HCT116 (cell line): ENCODE measurements around the gene HEY2. TPM values are rescaled to one million over a fixed set of nuclear protein-coding genes. Genes with fewer than 3 reads are reported as not detected.

Source experiments
- ATAC-seq: fragments of 200-7000 bp; cut with Tn5 transposase; 2 replicates; pipeline ENCODE4 v1.9.1; 2020; ENCODE audit warnings: mild to moderate bottlenecking, moderate library complexity
- BruUV-seq: library from RNA; stranded (reverse); fragments of 400-500 nt; replicated peaks from 2 replicates; lab custom pipeline; 2021; lab: Mats Ljungman, UMichigan
- CTCF ChIA-PET: fragments of 300-600 bp; sonication (Branson Sonifier 250); formaldehyde crosslinking; loops from one replicate; lab custom pipeline; 2021; ENCODE audit warnings: antibody characterized with exemption; lab: Charles Lee
- POLR2A ChIA-PET: fragments of 300-600, 350-600 bp; sonication (Branson Sonifier 250); formaldehyde crosslinking; loops from one replicate; lab custom pipeline; 2021; ENCODE audit warnings: antibody characterized with exemption; lab: Charles Lee
- RAD21 ChIA-PET, 2 experiments: fragments of 300-600 bp; sonication (Branson Sonifier 250); formaldehyde crosslinking; loops; one replicate each; lab custom pipeline; 2023; ENCODE audit warnings: low total read pairs in 2 of 2; ENCODE audit not compliant: uncharacterized antibody in 2 of 2, unreplicated experiment in 2 of 2, low non-redundant PET in 1 of 2; lab: Charles Lee
- DNase-seq: peaks from one replicate; pipeline ENCODE4 v3.0.0-alpha.2; 2010; ENCODE audit warnings: low read depth, low spot score
- H2AFZ ChIP-seq: fragments of 200-600 bp; shearing (Covaris generic), sonication (generic); 2 replicates; pipeline ENCODE4 v1.6.1; 2017; ENCODE audit warnings: low read depth, mixed run types, mixed read lengths, antibody characterized with exemption, low read length; ENCODE audit not compliant: poor library complexity, severe bottlenecking
- H3K27ac ChIP-seq: 2 replicates; pipeline ENCODE4 v1.5.1; 2012; ENCODE audit warnings: low read depth, low read length
- H3K27me3 ChIP-seq: fragments of 200-600 bp; sonication (generic); 2 replicates; pipeline ENCODE4 v1.6.1; 2016; ENCODE audit warnings: mixed run types, low read length, mixed read lengths; ENCODE audit not compliant: insufficient read depth
- H3K36me3 ChIP-seq, 2 experiments: fragments of 200-500 bp in 1 of 2; fragments of 200-600 bp in 1 of 2; sonication (Bioruptor generic) in 1 of 2; sonication (generic) in 1 of 2; 2 replicates each; pipeline versions ENCODE4 v1.5.1 to v1.6.1; 2014 to 2016; ENCODE audit warnings: low read length in 2 of 2, inconsistent platforms in 1 of 2, mixed read lengths in 1 of 2, mixed run types in 1 of 2; ENCODE audit not compliant: insufficient read depth in 2 of 2, control insufficient read depth in 1 of 2
- H3K4me1 ChIP-seq, 2 experiments: fragments of 200-600 bp in 1 of 2; sonication (generic) in 1 of 2; 2 replicates each; pipeline versions ENCODE4 v1.5.1 to v1.6.1; 2012 to 2017; ENCODE audit warnings: low read length in 2 of 2, inconsistent platforms in 1 of 2, mild to moderate bottlenecking in 1 of 2, mixed read lengths in 1 of 2, mixed run types in 1 of 2, moderate library complexity in 1 of 2; ENCODE audit not compliant: insufficient read depth in 2 of 2, control insufficient read depth in 1 of 2
- H3K4me2 ChIP-seq: fragments of 200-600 bp; sonication (generic); 2 replicates; pipeline ENCODE4 v1.6.1; 2017; ENCODE audit warnings: mixed run types, low read length, mixed read lengths
- H3K4me3 ChIP-seq, 2 experiments: fragments of 200-600 bp in 1 of 2; sonication (generic) in 1 of 2; replicated peaks in 1 of 2; 2 replicates each; pipeline ENCODE4 v1.5.1; 2011 to 2016; ENCODE audit warnings: low read length in 2 of 2, control low read depth in 1 of 2, low read depth in 1 of 2, mild to moderate bottlenecking in 1 of 2, mixed read lengths in 1 of 2, mixed run types in 1 of 2
- H3K79me2 ChIP-seq: fragments of 200-600 bp; sonication (generic); 2 replicates; pipeline ENCODE4 v1.6.1; 2017; ENCODE audit warnings: mild to moderate bottlenecking, mixed run types, low read length, moderate library complexity, mixed read lengths; ENCODE audit not compliant: insufficient read depth
- H3K9ac ChIP-seq: fragments of 200-600 bp; sonication (generic); 2 replicates; pipeline ENCODE4 v1.6.1; 2016; ENCODE audit warnings: low read length, mixed read lengths
- H3K9me2 ChIP-seq: fragments of 200-600 bp; sonication (generic), shearing (Covaris generic); 2 replicates; pipeline ENCODE4 v1.6.1; 2017; ENCODE audit warnings: mixed run types, mild to moderate bottlenecking, moderate library complexity; ENCODE audit not compliant: insufficient read depth
- H3K9me3 ChIP-seq, 2 experiments: fragments of 200-500 bp in 1 of 2; fragments of 200-600 bp in 1 of 2; sonication (Bioruptor generic) in 1 of 2; sonication (generic) in 1 of 2; 2 replicates each; pipeline ENCODE4 v1.6.1; 2014 to 2017; ENCODE audit warnings: low read length in 2 of 2, mixed read lengths in 2 of 2, inconsistent platforms in 1 of 2, low read depth in 1 of 2, mild to moderate bottlenecking in 1 of 2, mixed run types in 1 of 2, moderate library complexity in 1 of 2; ENCODE audit not compliant: control insufficient read depth in 1 of 2, insufficient read depth in 1 of 2
- H4K20me1 ChIP-seq: fragments of 200-600 bp; sonication (generic), shearing (Covaris generic); 2 replicates; pipeline ENCODE4 v1.6.1; 2017; ENCODE audit warnings: mixed run types, mild to moderate bottlenecking, moderate library complexity; ENCODE audit not compliant: insufficient read depth
- CBX3 ChIP-seq: IDR thresholded peaks from 2 replicates; pipeline ENCODE4 v1.6.1; 2012; ENCODE audit warnings: low read depth
- CEBPB ChIP-seq: IDR thresholded peaks from 2 replicates; pipeline ENCODE4 v1.6.1; 2012; ENCODE audit warnings: low read depth
- CTCF ChIP-seq, 3 experiments: fragments of 200-600 bp in 1 of 3; sonication (generic) in 1 of 3; IDR thresholded peaks in 2 of 3; conservative IDR thresholded peaks in 1 of 3; 2 replicates each; pipeline ENCODE4 v1.5.1; 2012 to 2017; ENCODE audit warnings: low read depth in 2 of 3, low read length in 2 of 3, antibody characterized with exemption in 1 of 3, borderline replicate concordance in 1 of 3, control low read depth in 1 of 3, mild to moderate bottlenecking in 1 of 3, mixed read lengths in 1 of 3, mixed run types in 1 of 3, moderate library complexity in 1 of 3; ENCODE audit not compliant: insufficient read depth in 1 of 3
- EGR1 ChIP-seq: IDR thresholded peaks from 2 replicates; pipeline ENCODE4 v1.6.1; 2012; ENCODE audit warnings: low read depth
- JUND ChIP-seq: IDR thresholded peaks from 2 replicates; pipeline ENCODE4 v1.6.1; 2012
- POLR2A ChIP-seq: IDR thresholded peaks from 2 replicates; pipeline ENCODE4 v1.7.0; 2011; ENCODE audit warnings: borderline replicate concordance; ENCODE audit not compliant: insufficient read depth, insufficient read length; ENCODE audit errors: extremely low read depth
- POLR2AphosphoS5 ChIP-seq: IDR thresholded peaks from 2 replicates; pipeline ENCODE4 v1.6.1; 2011; ENCODE audit warnings: mild to moderate bottlenecking, low read depth, low read length, moderate library complexity
- SIN3A ChIP-seq: IDR thresholded peaks from 2 replicates; pipeline ENCODE4 v1.6.1; 2012; ENCODE audit warnings: low read depth
- SP1 ChIP-seq: IDR thresholded peaks from 2 replicates; pipeline ENCODE4 v1.6.1; 2012; ENCODE audit warnings: low read depth
- YY1 ChIP-seq: IDR thresholded peaks from 2 replicates; pipeline ENCODE4 v1.6.1; 2011; ENCODE audit warnings: low read length, low read depth, moderate library complexity, mild to moderate bottlenecking; ENCODE audit not compliant: insufficient replicate concordance; ENCODE audit errors: extremely low read depth
- ZNF274 ChIP-seq: fragments of 200-500 bp; sonication (Bioruptor generic); IDR thresholded peaks from 2 replicates; pipeline ENCODE4 v1.6.1; 2014; ENCODE audit warnings: mild to moderate bottlenecking, low read depth, low read length, inconsistent platforms
- intact Hi-C: fragments of 100-400 bp; cut with micrococcal nuclease; formaldehyde crosslinking; loops from 2 replicates; pipeline ENCODE4 v1.10.0; 2022
- total RNA-seq: library from RNA; stranded (reverse); gene quantifications from one replicate; pipeline ENCODE4 v1.2.1, GENCODE V29; 2021; ENCODE audit not compliant: unreplicated experiment
- TF ChIP-seq, protein P1 (sequence below): IDR thresholded peaks from 2 replicates; pipeline ENCODE4 v1.6.1; 2012; ENCODE audit warnings: low read depth
- TF ChIP-seq, protein P2 (sequence below): IDR thresholded peaks from 2 replicates; pipeline ENCODE4 v1.6.1; 2012

HEY2 gene
- total RNA-seq, 1 experiment from 2014 or later = not detected

- H3K4me2 ChIP-seq = no peak overlapping the region
- no peak overlapping the region for H3K27ac ChIP-seq
- no peaks in the 10 kb centered on the region for H3K9me3 ChIP-seq
- no peaks in the 10 kb centered on the region for H3K79me2 ChIP-seq
- no peak overlapping the region for H2AFZ ChIP-seq
- no peaks in the 10 kb centered on the region for H3K4me1 ChIP-seq
- no peaks in the 10 kb centered on the region for H3K36me3 ChIP-seq
- H3K9me2 ChIP-seq = no peaks in the 10 kb centered on the region
- no peak overlapping the region for H3K9ac ChIP-seq
- H4K20me1 ChIP-seq = no peaks in the 10 kb centered on the region
- ChIA-PET CTCF (no interaction called here), RAD21 (no interaction called here), POLR2A (no interaction called here)
- peaks cover 66% of the 10 kb centered on the region for H3K27me3 ChIP-seq
- ATAC-seq = no peak
- BruUV-seq = no TSS peak
- H3K4me3 ChIP-seq = no peak overlapping the region
- intact Hi-C loops = no loop called here
- DNase-seq = no peak
- TF ChIP-seq JUND (no peak), SP1 (no peak), SIN3A (no peak), POLR2A (no peak), CTCF (IDR thresholded peaks at IDR 0.05 in 2 of 3, conservative IDR thresholded peaks at IDR 0.05 in 1 of 3; ENCODE audit: borderline replicate concordance in 1 of 3, insufficient read depth in 1 of 3, low read depth in 2 of 3, low read length in 2 of 3) (no peak), POLR2AphosphoS5 (no peak), CBX3 (no peak), ZNF274 (no peak), CEBPB (no peak), EGR1 (no peak), YY1 (no peak)
- TF ChIP-seq, protein P1, sequence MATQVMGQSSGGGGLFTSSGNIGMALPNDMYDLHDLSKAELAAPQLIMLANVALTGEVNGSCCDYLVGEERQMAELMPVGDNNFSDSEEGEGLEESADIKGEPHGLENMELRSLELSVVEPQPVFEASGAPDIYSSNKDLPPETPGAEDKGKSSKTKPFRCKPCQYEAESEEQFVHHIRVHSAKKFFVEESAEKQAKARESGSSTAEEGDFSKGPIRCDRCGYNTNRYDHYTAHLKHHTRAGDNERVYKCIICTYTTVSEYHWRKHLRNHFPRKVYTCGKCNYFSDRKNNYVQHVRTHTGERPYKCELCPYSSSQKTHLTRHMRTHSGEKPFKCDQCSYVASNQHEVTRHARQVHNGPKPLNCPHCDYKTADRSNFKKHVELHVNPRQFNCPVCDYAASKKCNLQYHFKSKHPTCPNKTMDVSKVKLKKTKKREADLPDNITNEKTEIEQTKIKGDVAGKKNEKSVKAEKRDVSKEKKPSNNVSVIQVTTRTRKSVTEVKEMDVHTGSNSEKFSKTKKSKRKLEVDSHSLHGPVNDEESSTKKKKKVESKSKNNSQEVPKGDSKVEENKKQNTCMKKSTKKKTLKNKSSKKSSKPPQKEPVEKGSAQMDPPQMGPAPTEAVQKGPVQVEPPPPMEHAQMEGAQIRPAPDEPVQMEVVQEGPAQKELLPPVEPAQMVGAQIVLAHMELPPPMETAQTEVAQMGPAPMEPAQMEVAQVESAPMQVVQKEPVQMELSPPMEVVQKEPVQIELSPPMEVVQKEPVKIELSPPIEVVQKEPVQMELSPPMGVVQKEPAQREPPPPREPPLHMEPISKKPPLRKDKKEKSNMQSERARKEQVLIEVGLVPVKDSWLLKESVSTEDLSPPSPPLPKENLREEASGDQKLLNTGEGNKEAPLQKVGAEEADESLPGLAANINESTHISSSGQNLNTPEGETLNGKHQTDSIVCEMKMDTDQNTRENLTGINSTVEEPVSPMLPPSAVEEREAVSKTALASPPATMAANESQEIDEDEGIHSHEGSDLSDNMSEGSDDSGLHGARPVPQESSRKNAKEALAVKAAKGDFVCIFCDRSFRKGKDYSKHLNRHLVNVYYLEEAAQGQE = no peak
- TF ChIP-seq, protein P2, sequence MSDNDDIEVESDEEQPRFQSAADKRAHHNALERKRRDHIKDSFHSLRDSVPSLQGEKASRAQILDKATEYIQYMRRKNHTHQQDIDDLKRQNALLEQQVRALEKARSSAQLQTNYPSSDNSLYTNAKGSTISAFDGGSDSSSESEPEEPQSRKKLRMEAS = no peak
Measured at GRCh38 chr6:125739364-125739763, 10.1 kb upstream of the HEY2 start.
